Measurements from ENCODE around the gene APOBEC3A. TPM values are rescaled to one million over a fixed set of nuclear protein-coding genes. Genes with fewer than 3 reads are reported as not detected.

The APOBEC3A gene
- total and polyA plus RNA-seq, 2 of the 13 experiments (the other 11 are each of a cell fraction or from before 2014, with no cell fraction given): not detected

DNA sequence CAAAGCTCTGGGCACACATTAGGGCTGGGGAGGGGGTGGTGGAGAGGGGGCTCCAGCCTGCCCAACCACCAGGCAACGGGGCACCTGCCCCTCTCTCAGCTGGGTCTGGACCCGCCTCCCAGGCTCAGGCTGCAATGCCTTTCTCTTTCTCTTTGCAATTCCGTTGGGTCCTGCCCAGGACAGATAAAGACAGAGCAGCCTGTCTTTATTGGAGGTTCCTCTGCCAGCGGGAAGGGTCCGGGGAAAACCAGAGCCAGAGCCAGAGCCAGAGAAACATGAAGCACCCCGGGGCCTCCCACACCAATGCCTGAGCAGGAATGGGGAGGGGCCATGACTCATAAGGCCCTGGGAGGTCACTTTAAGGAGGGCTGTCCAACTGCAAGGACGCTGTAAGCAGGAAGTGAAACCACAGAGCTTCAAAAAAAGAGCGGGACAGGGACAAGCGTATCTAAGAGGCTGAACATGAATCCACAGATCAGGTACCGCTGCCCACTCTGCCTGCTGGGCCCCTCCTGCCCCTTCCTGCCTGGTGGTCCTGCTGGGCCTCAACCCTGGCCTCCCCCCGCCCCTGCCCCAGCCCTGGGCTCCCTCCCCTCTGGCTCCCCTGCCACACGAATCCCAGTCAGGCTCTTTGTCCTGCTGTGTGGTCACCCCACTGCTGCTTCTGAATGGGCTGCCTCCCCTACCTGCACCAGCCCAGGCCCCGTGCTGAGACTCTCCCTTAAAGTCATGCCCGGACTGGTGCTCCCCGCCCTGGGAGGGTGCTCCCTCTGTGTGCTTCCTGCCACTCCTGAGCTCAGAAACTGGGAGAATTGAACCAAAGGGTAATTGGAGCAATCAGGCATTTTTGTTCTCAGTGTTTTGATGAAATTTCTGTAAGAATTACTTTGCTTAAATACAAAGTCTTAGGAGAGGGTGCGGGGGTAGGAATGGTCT lies 24.9 kb downstream of the APOBEC3A start, which contains the start of gene APOBEC3B (continued):
- TF ChIP-seq, protein P1, sequence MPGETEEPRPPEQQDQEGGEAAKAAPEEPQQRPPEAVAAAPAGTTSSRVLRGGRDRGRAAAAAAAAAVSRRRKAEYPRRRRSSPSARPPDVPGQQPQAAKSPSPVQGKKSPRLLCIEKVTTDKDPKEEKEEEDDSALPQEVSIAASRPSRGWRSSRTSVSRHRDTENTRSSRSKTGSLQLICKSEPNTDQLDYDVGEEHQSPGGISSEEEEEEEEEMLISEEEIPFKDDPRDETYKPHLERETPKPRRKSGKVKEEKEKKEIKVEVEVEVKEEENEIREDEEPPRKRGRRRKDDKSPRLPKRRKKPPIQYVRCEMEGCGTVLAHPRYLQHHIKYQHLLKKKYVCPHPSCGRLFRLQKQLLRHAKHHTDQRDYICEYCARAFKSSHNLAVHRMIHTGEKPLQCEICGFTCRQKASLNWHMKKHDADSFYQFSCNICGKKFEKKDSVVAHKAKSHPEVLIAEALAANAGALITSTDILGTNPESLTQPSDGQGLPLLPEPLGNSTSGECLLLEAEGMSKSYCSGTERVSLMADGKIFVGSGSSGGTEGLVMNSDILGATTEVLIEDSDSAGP (CRISPR knock-in tag; IDR thresholded peaks at IDR 0.05; ENCODE audit: borderline replicate concordance): peak; percentile 98
- TF ChIP-seq KAT7 (CRISPR knock-in tag; IDR thresholded peaks at IDR 0.05; ENCODE audit: borderline replicate concordance): no peak
- TF ChIP-seq, protein P2, sequence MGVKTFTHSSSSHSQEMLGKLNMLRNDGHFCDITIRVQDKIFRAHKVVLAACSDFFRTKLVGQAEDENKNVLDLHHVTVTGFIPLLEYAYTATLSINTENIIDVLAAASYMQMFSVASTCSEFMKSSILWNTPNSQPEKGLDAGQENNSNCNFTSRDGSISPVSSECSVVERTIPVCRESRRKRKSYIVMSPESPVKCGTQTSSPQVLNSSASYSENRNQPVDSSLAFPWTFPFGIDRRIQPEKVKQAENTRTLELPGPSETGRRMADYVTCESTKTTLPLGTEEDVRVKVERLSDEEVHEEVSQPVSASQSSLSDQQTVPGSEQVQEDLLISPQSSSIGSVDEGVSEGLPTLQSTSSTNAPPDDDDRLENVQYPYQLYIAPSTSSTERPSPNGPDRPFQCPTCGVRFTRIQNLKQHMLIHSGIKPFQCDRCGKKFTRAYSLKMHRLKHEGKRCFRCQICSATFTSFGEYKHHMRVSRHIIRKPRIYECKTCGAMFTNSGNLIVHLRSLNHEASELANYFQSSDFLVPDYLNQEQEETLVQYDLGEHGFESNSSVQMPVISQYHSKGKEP (CRISPR knock-in tag; IDR thresholded peaks at IDR 0.05): no peak
- TF ChIP-seq PRMT3 (CRISPR knock-in tag; IDR thresholded peaks at IDR 0.05; ENCODE audit: borderline replicate concordance, low read depth): no peak
- TF ChIP-seq ZNF776 (CRISPR knock-in tag; IDR thresholded peaks at IDR 0.05): no peak
- peak; percentile 52; the same call in 1 of the 2 replicates for TF ChIP-seq ZNF564 (CRISPR knock-in tag; IDR thresholded peaks at IDR 0.05)
- TF ChIP-seq, protein P3, sequence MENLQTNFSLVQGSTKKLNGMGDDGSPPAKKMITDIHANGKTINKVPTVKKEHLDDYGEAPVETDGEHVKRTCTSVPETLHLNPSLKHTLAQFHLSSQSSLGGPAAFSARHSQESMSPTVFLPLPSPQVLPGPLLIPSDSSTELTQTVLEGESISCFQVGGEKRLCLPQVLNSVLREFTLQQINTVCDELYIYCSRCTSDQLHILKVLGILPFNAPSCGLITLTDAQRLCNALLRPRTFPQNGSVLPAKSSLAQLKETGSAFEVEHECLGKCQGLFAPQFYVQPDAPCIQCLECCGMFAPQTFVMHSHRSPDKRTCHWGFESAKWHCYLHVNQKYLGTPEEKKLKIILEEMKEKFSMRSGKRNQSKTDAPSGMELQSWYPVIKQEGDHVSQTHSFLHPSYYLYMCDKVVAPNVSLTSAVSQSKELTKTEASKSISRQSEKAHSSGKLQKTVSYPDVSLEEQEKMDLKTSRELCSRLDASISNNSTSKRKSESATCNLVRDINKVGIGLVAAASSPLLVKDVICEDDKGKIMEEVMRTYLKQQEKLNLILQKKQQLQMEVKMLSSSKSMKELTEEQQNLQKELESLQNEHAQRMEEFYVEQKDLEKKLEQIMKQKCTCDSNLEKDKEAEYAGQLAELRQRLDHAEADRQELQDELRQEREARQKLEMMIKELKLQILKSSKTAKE (CRISPR knock-in tag; IDR thresholded peaks at IDR 0.05; ENCODE audit: borderline replicate concordance): no peak
- TF ChIP-seq BHLHE40 (IDR thresholded peaks at IDR 0.05; ENCODE audit: low read length): no peak
- peak; percentile 45; the same call in 1 of the 2 replicates for TF ChIP-seq MEIS1 (CRISPR knock-in tag; IDR thresholded peaks at IDR 0.05; ENCODE audit: borderline replicate concordance)
- TF ChIP-seq THYN1 (CRISPR knock-in tag; IDR thresholded peaks at IDR 0.05; ENCODE audit: borderline replicate concordance, low read depth): no peak
- TF ChIP-seq, protein P4, sequence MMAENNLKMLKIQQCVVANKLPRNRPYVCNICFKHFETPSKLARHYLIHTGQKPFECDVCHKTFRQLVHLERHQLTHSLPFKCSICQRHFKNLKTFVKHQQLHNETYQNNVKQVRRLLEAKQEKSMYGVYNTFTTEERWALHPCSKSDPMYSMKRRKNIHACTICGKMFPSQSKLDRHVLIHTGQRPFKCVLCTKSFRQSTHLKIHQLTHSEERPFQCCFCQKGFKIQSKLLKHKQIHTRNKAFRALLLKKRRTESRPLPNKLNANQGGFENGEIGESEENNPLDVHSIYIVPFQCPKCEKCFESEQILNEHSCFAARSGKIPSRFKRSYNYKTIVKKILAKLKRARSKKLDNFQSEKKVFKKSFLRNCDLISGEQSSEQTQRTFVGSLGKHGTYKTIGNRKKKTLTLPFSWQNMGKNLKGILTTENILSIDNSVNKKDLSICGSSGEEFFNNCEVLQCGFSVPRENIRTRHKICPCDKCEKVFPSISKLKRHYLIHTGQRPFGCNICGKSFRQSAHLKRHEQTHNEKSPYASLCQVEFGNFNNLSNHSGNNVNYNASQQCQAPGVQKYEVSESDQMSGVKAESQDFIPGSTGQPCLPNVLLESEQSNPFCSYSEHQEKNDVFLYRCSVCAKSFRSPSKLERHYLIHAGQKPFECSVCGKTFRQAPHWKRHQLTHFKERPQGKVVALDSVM (CRISPR knock-in tag; IDR thresholded peaks at IDR 0.05): no peak
- TF ChIP-seq, protein P5, sequence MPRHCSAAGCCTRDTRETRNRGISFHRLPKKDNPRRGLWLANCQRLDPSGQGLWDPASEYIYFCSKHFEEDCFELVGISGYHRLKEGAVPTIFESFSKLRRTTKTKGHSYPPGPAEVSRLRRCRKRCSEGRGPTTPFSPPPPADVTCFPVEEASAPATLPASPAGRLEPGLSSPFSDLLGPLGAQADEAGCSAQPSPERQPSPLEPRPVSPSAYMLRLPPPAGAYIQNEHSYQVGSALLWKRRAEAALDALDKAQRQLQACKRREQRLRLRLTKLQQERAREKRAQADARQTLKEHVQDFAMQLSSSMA (CRISPR knock-in tag; IDR thresholded peaks at IDR 0.05): no peak
- TF ChIP-seq YEATS4 (CRISPR knock-in tag; IDR thresholded peaks at IDR 0.05; ENCODE audit: borderline replicate concordance): no peak
- TF ChIP-seq ZNF790 (CRISPR knock-in tag; IDR thresholded peaks at IDR 0.05; ENCODE audit: borderline replicate concordance): no peak
- TF ChIP-seq, protein P6, sequence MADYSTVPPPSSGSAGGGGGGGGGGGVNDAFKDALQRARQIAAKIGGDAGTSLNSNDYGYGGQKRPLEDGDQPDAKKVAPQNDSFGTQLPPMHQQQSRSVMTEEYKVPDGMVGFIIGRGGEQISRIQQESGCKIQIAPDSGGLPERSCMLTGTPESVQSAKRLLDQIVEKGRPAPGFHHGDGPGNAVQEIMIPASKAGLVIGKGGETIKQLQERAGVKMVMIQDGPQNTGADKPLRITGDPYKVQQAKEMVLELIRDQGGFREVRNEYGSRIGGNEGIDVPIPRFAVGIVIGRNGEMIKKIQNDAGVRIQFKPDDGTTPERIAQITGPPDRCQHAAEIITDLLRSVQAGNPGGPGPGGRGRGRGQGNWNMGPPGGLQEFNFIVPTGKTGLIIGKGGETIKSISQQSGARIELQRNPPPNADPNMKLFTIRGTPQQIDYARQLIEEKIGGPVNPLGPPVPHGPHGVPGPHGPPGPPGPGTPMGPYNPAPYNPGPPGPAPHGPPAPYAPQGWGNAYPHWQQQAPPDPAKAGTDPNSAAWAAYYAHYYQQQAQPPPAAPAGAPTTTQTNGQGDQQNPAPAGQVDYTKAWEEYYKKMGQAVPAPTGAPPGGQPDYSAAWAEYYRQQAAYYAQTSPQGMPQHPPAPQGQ (CRISPR knock-in tag; IDR thresholded peaks at IDR 0.05; ENCODE audit: borderline replicate concordance): no peak
